Retina (tissue), 1 donor: Measurements from ENCODE around the gene ACSS3.
"Not testable (repeated sequence)": the region's sequence is repeated elsewhere in the genome, so short reads cannot be mapped to it uniquely, and the experiment has no call there.

ENCODE experiments used
- DNase-seq: peaks from one replicate; pipeline ENCODE4 v3.0.0-alpha.2; 2016

Gene ACSS3

DNA sequence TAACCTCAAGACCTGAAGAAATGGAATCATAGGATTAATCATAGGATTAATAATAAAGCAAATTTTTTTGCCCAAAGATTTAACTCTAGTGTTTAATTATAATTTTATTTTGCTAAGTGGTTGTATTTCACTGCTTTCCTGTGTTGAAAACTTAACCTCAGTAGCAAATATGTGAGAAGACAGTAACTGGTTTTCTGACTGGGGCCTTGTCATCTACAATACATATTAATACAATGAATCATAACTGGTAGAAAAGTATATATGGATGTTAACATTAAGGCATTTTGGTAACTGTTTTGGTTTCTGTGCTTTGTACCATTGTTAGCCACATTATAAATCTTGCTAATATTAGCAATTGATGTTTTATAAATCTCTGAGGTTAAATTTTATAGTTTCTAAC lies 92.2 kb downstream of the ACSS3 start:
- DNase-seq: no peak

DNA sequence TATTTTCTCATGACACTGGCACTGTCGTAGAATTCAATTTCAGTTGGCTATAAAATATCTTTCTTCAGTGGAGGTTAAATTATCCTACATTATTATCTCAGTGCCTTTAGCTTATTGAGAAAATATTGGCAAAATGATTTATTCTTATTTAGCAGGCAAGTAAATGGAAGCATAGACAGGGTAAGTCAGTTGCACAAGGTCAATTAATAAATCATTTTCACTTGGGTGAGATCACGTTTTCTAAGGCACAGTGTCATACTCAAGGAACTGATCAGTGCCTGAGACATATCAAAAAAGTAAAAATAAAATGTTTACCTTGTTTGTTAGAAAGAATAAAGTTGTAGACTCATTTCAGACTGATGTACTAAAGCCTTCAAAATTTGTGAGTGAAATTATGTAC lies 95.0 kb downstream of the ACSS3 start:
- DNase-seq: no peak

DNA sequence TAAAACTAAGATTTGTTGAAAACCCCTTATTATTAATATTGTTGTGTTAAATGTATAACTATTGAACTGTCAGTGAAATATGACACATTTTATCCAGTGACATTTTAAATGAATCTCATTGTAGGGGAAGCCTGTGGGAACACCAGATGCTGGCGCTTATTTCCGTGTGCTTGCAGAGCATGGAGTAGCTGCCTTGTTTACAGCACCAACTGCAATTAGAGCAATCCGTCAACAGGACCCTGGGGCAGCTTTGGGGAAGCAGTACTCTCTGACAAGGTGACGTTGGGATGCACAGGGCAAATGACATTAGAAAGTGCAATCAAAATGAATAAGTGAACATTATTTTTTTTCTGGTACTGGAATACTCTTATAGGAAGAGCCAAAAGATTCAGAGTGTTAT lies 96.8 kb downstream of the ACSS3 start:
- no peak for DNase-seq

DNA sequence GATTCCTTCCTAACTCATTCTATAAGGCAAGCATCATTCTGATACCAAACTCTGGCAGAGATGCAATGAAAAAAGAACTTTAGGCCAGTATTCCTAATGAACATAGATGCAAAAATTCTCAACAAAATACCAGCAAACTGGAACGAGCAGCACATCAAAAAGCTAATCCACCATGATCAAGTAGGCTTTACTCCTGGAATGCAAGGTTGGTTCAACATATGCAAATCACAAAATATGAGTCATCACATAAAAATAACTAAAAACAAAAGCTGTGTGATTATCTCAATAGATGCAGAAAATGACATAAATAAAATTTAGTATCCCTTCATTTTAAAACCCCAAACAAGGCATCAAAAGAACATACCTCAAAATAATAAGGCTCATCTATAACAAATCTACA lies 98.9 kb downstream of the ACSS3 start:
- no peak for DNase-seq

DNA sequence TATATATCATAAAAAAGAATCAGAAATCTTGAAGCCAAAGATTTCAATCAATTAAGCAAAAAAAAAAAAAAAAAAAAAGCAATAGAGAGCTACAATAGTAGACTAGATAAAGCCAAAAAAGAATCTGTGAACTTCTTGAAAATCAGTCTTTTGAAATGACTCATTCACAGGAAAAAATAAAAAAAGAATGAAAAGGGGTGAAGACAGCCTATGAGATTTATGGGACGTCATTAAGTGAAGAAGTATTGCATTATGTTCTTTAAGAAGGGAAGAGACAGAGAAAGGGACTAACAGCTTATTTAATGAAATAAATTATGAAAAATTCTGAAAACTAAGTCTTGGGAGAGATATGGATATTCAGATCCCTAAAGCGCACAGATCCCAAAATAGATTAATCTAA lies 103.8 kb downstream of the ACSS3 start:
- no peak for DNase-seq

DNA sequence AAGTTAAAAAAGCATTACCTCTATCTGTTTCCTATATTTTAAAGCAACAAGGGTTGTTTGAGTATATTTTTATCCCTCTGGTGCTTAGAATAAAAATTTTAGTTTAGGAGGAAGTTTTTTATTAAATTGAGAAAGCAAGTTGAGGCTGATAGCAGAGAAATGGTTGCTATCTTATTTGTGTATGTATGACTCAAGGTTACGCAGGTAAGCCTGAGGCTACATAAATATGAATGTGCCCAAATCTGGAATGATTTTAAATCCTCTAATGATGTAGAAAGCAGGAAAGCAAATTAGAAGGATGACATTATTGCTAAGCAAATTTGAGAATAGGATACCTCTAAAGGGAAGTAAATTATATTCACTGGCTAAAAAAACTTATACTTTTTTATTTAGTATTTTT lies 109.8 kb downstream of the ACSS3 start:
- DNase-seq: no peak

DNA sequence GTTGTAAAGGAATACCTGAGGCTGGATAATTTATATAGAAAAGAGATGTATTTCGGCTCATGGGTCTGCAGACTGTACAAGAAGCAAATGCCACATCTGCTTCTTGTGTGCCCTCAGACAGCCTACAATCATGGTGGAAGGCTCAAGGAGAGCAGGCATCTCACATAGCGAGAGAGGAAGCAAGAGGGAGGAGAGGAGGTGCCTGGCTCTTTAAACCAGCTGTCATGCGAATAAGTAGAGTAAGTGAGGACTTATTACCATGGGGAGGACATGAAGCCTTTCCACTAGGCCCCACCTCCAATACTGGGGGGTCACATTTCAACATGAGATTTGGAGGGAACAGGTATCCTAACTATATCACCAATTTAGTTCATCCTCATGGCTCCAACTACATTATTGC lies 118.7 kb downstream of the ACSS3 start:
- DNase-seq: no peak

DNA sequence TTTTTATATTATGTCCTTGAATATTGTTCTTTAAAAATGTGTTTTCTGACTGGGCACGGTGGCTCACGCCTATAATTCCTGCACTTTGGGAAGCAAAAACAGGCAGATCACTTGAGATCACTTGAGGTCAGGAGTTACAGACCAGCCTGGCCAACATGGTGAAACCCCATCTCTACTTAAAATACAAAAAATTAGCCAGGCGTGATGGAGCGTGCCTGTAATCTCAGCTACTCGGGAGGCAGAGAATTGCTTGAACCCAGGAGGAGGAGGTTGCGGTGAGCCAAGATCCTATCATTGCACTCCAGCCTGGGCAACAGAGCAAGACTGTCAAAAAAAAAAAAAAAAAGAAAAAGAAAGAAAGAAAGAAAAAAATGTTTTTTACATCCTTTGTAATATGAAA lies 122.7 kb downstream of the ACSS3 start:
- DNase-seq: not testable (repeated sequence)

DNA sequence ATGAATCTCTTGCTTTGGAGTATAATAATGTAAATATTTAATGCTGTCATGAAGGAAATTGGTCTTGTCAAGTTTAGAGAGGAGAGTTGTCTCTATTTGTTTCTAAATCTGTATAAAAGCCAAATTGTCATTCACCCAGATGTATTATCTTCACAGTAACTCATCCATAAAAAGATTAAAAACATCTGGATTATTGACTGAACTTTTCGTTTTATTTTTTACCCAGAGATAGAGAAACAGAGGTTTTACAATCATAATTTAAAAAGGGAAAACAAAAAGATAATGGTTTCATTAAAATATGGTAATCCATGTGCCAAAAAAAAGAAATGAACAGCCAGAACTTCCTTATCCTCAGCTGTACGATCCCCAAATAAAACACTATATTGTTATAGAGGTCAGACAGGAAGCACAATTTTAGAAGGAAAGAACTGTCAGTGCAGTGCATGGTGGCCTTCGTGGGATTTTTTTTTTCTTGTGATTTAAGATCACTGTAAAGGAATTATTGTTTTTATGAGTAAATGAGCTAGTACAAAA lies 125.9 kb downstream of the ACSS3 start:
- no peak for DNase-seq

DNA sequence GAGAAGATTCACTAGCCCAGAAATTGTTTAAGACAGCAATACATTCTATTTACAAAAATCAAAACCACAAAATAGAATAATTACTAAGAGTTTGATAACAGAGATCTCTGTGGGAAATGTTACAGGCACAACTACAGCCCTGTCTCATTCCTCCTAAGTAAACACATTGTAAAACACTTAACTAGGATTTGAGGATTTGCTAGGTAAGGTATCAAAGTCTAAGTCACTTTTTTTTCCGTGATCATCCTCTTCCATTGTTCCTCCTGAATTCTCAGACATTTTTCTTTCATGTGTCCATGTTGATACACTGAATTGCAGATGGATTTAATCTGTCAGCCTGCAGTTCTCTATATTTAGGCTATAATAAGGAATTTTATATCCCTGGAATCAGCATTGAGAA lies 127.5 kb downstream of the ACSS3 start:
- DNase-seq: no peak

DNA sequence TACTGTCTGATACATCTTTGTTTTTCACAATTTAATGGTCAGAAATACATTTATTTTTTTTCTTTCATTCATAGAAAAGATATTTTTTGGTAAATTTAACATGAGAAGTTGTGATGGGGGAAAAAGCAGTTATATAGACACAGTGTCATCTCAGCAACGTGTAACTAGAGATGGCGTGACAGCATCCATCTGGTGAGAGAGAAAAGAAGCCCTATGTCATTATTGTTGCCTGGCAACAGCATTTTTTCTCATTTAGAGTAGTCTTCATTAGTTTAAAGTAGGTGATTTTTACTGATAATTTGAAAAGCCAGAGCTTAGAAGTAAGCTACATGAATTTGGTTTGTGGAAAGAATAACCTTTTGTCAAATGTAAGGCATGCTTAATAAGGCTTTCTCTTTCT lies 128.6 kb downstream of the ACSS3 start:
- DNase-seq: no peak

DNA sequence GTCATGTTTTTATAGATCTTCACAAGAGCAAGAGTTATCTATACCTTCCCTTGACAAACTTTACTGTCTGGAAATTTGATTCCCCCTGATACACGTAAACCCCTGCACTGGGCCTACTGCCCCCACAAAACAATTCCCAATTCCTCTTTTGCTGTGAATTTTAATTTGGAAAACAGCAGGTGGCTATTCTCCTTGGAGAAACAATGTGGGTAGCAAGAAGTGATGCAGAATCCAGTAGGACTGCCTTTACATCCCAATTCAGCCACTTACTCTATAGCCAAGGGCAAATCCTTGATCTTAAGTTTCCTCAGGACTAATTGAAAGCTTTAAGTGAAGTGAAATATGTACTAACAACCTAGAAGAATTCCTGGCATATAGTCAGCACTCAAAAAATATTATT lies 129.3 kb downstream of the ACSS3 start:
- DNase-seq: no peak

DNA sequence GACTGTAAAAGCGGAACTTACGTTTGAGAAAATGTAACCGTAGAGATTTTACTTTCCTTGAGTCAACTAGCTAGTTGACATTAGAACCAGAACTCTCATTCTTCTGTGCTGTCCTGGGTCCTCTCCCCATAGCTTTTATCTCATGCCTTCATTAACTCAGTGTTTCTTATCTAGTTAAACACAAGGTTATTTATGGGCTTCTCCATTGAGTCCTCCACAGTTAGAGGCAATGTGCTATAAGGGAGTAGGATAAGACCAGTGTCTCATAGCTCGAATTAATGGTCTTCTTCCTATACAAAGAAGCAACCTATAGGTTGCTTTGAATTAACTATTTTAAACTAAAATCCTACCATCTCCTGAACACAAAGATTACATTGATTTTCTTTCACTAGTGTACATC lies 129.8 kb downstream of the ACSS3 start:
- no peak for DNase-seq

DNA sequence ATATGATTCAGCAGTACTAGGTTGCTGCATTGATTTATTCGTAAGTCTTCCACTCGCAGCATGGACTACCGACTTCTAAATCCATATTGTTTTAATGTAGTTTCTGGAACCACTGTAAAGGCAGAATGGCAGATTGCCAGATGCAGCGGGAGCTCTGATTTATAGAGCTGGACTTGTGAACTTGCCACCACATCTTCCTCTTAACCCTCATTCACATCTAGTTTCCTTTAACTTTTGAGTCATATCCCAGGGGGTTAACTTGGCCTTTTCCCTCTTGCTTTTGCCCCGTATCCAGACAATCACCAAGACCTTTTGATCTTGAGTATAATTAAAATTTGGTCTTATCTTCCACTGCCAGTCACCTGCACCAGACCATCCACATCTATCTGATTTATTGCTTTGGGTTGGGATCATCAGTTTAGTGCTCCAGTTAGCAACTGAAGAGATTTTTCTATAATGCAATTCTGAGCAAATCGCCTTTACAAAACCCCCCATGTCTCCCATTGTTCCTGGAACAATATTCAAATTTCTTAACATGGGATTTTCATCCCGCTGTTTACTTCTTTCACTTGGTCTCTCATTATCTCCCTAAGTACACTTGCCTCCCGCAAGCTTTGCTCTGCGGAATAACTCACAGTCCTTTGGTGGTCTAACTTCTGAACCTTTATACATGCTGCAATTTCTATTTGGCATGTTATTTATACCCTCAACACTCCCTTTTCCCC lies 130.5 kb downstream of the ACSS3 start:
- DNase-seq: no peak

DNA sequence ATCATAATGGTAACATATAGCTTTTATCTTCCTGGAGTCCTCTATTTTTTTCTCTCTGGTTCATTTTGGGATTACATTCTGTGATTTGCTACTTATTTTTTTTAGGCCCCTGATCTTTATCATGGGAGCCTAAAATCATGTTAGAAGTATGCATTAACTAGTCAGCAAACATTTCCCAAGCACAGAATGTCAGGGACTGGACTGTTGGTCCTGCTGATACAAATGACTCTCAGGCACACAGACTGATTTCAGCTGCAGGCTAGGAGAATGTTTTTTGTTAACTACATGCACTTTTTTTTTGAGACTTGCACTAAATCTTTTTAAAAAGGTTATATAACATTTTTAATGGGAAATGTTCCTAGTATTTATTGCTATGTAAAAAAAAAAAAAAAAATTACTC lies 131.1 kb downstream of the ACSS3 start:
- DNase-seq: no peak

DNA sequence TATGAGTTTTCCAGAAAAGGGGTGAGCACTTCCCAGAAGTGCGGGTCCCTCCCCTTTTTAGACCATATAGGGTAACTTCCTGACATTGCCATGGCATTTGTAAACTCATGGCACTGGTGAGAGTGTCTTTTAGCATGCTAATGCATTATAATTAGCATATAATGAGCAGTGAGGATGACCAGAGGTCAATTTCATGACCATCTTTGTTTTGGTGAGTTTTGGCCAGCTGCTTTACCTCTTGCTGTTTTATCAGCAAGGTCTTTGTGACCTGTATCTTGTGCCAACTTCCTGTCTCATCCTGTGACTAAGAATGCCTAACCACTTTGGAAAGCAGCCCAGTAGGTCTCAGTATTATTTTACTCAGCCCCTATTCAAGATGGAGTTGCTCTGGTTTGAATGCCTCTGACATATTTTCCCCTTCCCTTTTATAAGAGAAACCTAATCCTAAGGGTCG lies 131.9 kb downstream of the ACSS3 start:
- DNase-seq: not testable (repeated sequence)

DNA sequence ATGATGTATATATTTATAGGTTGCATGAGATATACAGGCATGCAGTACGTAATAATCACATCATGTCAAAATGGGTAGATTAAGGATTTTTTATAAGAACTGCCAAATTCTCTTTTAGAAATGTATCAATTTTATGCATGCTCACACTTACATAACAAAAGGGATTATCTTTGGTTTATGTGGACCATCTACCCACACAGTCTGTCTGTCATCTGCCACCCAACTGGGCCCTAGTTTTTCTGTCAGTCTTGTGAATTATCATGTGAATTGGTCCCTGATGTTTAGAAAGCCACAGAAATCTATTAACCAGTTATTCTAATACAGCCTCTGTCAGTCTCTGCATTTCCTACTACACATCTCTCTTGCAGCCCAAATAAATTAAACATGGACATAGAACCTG lies 133.4 kb downstream of the ACSS3 start:
- DNase-seq: no peak

DNA sequence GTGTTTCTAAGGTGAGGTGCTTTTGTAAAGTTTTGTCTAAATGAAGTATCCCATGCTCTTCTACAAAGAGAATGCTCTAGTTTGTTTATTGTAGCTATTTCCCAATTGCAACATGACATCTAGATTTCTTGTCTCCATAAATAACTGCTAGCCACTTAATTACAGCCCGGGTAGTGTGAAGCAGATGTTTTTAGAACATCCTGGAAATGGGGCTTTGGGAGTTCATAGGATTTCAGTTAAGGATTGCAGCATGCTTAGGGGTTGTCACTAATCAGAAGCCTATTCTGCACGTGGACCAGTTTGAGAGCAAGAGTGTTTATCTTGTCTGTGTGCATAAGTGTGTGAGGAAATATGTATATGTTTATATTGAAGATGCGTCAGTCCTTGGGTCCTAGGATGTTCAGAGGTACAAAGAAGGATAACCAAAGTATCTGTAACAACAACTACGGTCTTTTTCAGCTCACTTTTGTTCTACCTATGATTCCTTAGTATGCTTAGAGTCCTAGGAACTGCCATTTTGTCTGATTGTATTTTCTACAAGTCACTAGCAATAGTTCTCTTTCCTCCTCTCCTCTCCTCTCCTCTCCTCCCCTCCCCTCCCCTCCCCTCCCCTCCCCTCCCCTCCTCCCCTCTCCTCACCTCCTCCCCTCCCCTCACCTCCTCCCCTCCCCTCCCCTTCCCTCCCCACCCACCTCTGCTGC lies 135.3 kb downstream of the ACSS3 start:
- DNase-seq: no peak

DNA sequence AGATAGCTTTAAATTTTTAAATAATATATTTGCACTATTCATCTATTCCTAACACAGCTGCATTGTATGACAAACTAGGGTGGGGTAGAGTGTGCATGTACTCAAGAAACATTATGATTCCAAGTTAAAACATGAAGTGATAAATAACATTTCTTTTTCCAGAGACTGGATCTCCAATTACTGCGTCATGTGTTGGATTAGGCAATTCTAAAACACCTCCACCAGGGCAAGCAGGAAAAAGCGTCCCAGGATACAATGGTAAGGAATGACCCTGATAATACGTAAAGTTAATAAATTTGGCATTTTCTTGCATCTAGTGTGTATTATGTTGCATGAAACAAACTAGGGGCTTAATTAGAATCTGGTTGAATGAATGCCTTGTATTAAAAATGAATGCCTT lies 138.9 kb downstream of the ACSS3 start:
- DNase-seq: no peak

DNA sequence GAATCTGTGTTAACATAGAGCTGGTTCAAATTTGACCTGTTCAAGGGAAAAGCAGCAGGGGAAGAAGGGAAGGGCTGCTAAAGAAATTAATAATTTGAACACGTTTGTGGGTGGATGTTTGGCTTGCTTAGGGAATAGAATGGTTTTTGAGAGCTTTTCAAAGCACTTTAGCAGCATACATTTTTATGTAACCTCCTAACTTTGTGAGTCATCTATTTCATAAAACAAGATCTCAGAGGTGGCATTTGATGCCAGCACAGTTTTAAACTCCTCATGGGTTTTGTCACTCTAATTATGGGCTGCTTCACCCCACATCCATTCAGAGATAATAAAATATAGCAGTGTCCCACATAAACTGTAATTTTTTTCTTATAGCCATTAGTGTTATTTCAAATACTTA lies 143.8 kb downstream of the ACSS3 start:
- DNase-seq: no peak

DNA sequence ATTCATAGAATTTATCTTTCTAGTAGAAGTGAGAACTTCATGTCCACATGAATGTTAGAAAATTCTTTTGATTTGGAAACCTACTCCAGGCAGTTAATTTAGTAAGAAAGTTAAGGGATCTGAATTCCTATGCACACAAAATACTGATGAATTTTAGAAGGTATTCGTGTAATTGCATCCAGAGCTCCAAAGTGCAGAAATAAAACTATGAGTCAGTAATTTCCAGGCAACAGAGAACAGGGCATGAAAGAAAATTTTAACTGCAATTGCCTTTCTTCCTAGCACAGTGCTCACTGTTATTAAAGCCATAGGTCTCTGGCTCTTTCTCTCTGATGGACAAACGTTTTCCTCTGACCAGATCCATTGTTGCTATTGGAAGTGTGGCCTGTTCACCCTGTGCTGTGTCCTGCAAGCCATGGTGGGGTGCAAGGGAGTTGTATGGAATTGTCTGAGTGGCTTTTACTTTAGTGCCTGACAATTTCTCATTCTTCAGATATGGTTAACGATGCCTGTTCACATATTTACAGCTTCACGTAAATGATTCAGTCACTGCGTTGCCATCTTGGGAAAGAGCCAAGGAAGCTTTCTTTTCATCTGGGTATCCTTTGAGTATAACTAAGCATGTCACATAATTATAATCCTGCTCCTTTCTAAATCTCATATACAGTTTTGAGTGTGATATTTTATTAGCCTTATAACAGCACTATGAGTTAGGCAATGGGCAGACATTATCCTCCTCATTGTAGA lies 145.1 kb downstream of the ACSS3 start:
- no peak for DNase-seq

DNA sequence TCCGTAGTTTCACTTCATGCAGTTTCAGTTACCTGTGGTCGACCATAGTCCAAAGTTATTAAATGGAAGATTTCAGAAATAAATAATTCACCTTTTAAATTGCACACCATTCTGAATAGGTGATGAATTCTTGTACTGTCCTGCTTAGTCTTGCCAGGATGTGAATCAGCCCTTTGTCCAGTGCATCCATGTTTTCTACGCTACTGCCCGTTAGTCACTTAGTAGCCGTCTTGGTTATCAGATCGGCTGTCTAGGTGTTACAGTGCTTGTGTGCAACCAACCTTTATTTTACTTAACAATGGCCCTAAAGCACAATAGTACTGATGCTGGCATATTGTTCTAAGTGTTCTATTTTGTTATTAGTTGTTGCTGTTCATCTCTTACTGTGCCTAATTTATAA lies 146.7 kb downstream of the ACSS3 start:
- no peak for DNase-seq

DNA sequence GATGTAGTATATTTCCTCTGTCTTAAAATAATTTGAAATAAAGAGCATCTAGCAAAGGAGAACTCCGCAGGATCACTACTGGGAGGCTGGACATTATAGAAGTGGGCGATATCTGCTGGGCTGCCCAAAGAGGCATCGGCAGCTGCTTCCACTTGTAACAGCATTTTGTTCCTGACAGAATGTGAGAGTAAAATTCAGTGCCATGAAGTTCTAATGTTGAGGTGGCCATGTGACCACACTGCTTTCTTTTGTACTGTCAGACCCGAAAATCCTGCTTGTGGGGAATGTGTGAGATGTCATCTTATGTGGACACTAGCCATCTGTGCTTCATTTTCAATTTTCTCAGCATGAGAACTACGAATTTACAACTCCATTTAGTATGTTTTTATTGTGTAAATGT lies 151.9 kb downstream of the ACSS3 start:
- DNase-seq: no peak
